Activated T-helper 2 cell treated with anti-CD3 and anti-CD28 coated beads, Interferon-gamma antibody, Interleukin-2, Interleukin-4, amounts not matched to agents 10 μg/mL and 5 μg/mL and 100 μg/mL, durations not matched to agents 14 hours and 24 hours and 36 hours (primary cell): Measurements from ENCODE around the gene ROBO2. TPM values are rescaled to one million over a fixed set of nuclear protein-coding genes. Genes with fewer than 3 reads are reported as not detected.

Experiments
- DNase-seq: peaks from one replicate; pipeline ENCODE4 v3.0.0; 2021; ENCODE audit warnings: low spot score
- H3K27ac Mint-ChIP-seq: one replicate; pipeline ENCODE4 v1.8.0; 2021; ENCODE audit warnings: mixed read lengths
- H3K27me3 Mint-ChIP-seq: one replicate; pipeline ENCODE4 v1.8.0; 2021; ENCODE audit warnings: low read depth, mixed read lengths
- H3K36me3 Mint-ChIP-seq: one replicate; pipeline ENCODE4 v1.8.0; 2021; ENCODE audit warnings: low read depth, mixed read lengths
- H3K4me1 Mint-ChIP-seq: one replicate; pipeline ENCODE4 v1.8.0; 2021; ENCODE audit warnings: low read depth, mixed read lengths
- H3K4me3 Mint-ChIP-seq: one replicate; pipeline ENCODE4 v1.8.0; 2021; ENCODE audit warnings: low read depth, mild to moderate bottlenecking, moderate library complexity, mixed read lengths
- H3K9me3 Mint-ChIP-seq: one replicate; pipeline ENCODE4 v1.8.0; 2021; ENCODE audit warnings: mixed read lengths
- intact Hi-C: fragments of 100-400 bp; cut with micrococcal nuclease; formaldehyde crosslinking; loops from one replicate; pipeline ENCODE4 v1.15.1; 2023
- total RNA-seq: library from RNA; stranded (reverse); gene quantifications from 2 replicates; pipeline ENCODE4 v1.2.3, GENCODE V29; 2022

Gene ROBO2
- total RNA-seq, 1 donor from 2014 or later: not detected

GRCh38 chr3:77189258-77189657 lies 149.4 kb downstream of the ROBO2 start:
- Mint-ChIP-seq H3K27ac (no peak overlapping the region), H3K4me3 (no peak overlapping the region), H3K27me3 (no peaks in the 10 kb centered on the region), H3K36me3 (no peaks in the 10 kb centered on the region), H3K4me1 (no peaks in the 10 kb centered on the region), H3K9me3 (peaks cover 8% of the 10 kb centered on the region)
- DNase-seq: no peak
- intact Hi-C loops: no loop called here

- H3K4me1 Mint-ChIP-seq: no peaks in the 10 kb centered on the region
- no peaks in the 10 kb centered on the region for H3K27me3 Mint-ChIP-seq
- DNase-seq: no peak
- intact Hi-C loops: no loop called here
- peaks cover 8% of the 10 kb centered on the region for H3K9me3 Mint-ChIP-seq
- no peak overlapping the region for H3K4me3 Mint-ChIP-seq
- no peaks in the 10 kb centered on the region for H3K36me3 Mint-ChIP-seq
- no peak overlapping the region for H3K27ac Mint-ChIP-seq
Observed at GRCh38 chr3:77189684-77190083, 149.8 kb downstream of the ROBO2 start.

- H3K4me3 Mint-ChIP-seq: no peak overlapping the region
- peaks cover 3% of the 10 kb centered on the region for H3K9me3 Mint-ChIP-seq
- H3K36me3 Mint-ChIP-seq: no peaks in the 10 kb centered on the region
- intact Hi-C loops: no loop called here
- no peaks in the 10 kb centered on the region for H3K4me1 Mint-ChIP-seq
- no peak overlapping the region for H3K27ac Mint-ChIP-seq
- no peak for DNase-seq
- H3K27me3 Mint-ChIP-seq: no peaks in the 10 kb centered on the region
Observed at GRCh38 chr3:77190374-77190773, 150.5 kb downstream of the ROBO2 start.

GRCh38 chr3:77191014-77191413 lies 151.1 kb downstream of the ROBO2 start:
- intact Hi-C loops: no loop called here
- H3K4me3 Mint-ChIP-seq: no peak overlapping the region
- no peaks in the 10 kb centered on the region for H3K4me1 Mint-ChIP-seq
- no peak overlapping the region for H3K27ac Mint-ChIP-seq
- H3K9me3 Mint-ChIP-seq: peaks cover 3% of the 10 kb centered on the region
- DNase-seq: no peak
- H3K27me3 Mint-ChIP-seq: no peaks in the 10 kb centered on the region
- no peaks in the 10 kb centered on the region for H3K36me3 Mint-ChIP-seq

- H3K9me3 Mint-ChIP-seq: peaks cover 3% of the 10 kb centered on the region
- H3K4me3 Mint-ChIP-seq: no peak overlapping the region
- no peaks in the 10 kb centered on the region for H3K27me3 Mint-ChIP-seq
- intact Hi-C loops: no loop called here
- no peaks in the 10 kb centered on the region for H3K36me3 Mint-ChIP-seq
- H3K27ac Mint-ChIP-seq: no peak overlapping the region
- no peaks in the 10 kb centered on the region for H3K4me1 Mint-ChIP-seq
- DNase-seq: no peak
Observed at GRCh38 chr3:77191640-77192039, 151.7 kb downstream of the ROBO2 start.

GRCh38 chr3:77195766-77196545 lies 156.1 kb downstream of the ROBO2 start:
- no peak for DNase-seq
- Mint-ChIP-seq H3K4me3 (no peak overlapping the region), H3K27ac (no peak overlapping the region), H3K36me3 (no peaks in the 10 kb centered on the region), H3K4me1 (no peaks in the 10 kb centered on the region), H3K9me3 (peaks cover 9% of the 10 kb centered on the region), H3K27me3 (no peaks in the 10 kb centered on the region)
- intact Hi-C loops: no loop called here

- intact Hi-C loops: no loop called here
- DNase-seq: no peak
- H3K36me3 Mint-ChIP-seq: no peaks in the 10 kb centered on the region
- peaks cover 9% of the 10 kb centered on the region for H3K9me3 Mint-ChIP-seq
- H3K27me3 Mint-ChIP-seq: no peaks in the 10 kb centered on the region
- H3K4me3 Mint-ChIP-seq: no peak overlapping the region
- H3K4me1 Mint-ChIP-seq: no peaks in the 10 kb centered on the region
- no peak overlapping the region for H3K27ac Mint-ChIP-seq
Observed at GRCh38 chr3:77197408-77197807, 157.5 kb downstream of the ROBO2 start.

GRCh38 chr3:77203851-77204250 lies 164.0 kb downstream of the ROBO2 start:
- no peak overlapping the region for H3K27ac Mint-ChIP-seq
- intact Hi-C loops: no loop called here
- no peaks in the 10 kb centered on the region for H3K9me3 Mint-ChIP-seq
- no peak for DNase-seq
- H3K4me1 Mint-ChIP-seq: no peaks in the 10 kb centered on the region
- no peaks in the 10 kb centered on the region for H3K27me3 Mint-ChIP-seq
- H3K36me3 Mint-ChIP-seq: no peaks in the 10 kb centered on the region
- H3K4me3 Mint-ChIP-seq: no peak overlapping the region

GRCh38 chr3:77204788-77205187 lies 164.9 kb downstream of the ROBO2 start:
- H3K36me3 Mint-ChIP-seq: no peaks in the 10 kb centered on the region
- H3K27ac Mint-ChIP-seq: no peak overlapping the region
- no peaks in the 10 kb centered on the region for H3K27me3 Mint-ChIP-seq
- DNase-seq: no peak
- H3K4me3 Mint-ChIP-seq: no peak overlapping the region
- no peaks in the 10 kb centered on the region for H3K4me1 Mint-ChIP-seq
- no peaks in the 10 kb centered on the region for H3K9me3 Mint-ChIP-seq
- intact Hi-C loops: no loop called here

GRCh38 chr3:77207753-77208152 lies 167.9 kb downstream of the ROBO2 start:
- no peaks in the 10 kb centered on the region for H3K9me3 Mint-ChIP-seq
- H3K4me1 Mint-ChIP-seq: no peaks in the 10 kb centered on the region
- H3K27me3 Mint-ChIP-seq: no peaks in the 10 kb centered on the region
- no peak overlapping the region for H3K27ac Mint-ChIP-seq
- intact Hi-C loops: no loop called here
- H3K4me3 Mint-ChIP-seq: no peak overlapping the region
- no peaks in the 10 kb centered on the region for H3K36me3 Mint-ChIP-seq
- no peak for DNase-seq

GRCh38 chr3:77222701-77223100 lies 182.8 kb downstream of the ROBO2 start:
- Mint-ChIP-seq H3K4me1 (no peaks in the 10 kb centered on the region), H3K27ac (no peak overlapping the region), H3K9me3 (peaks cover 12% of the 10 kb centered on the region), H3K4me3 (no peak overlapping the region), H3K36me3 (no peaks in the 10 kb centered on the region), H3K27me3 (no peaks in the 10 kb centered on the region)
- intact Hi-C loops: no loop called here
- no peak for DNase-seq

- intact Hi-C loops: no loop called here
- no peak overlapping the region for H3K27ac Mint-ChIP-seq
- DNase-seq: no peak
- no peak overlapping the region for H3K4me3 Mint-ChIP-seq
- H3K9me3 Mint-ChIP-seq: peaks cover 10% of the 10 kb centered on the region
- H3K27me3 Mint-ChIP-seq: no peaks in the 10 kb centered on the region
- no peaks in the 10 kb centered on the region for H3K4me1 Mint-ChIP-seq
- H3K36me3 Mint-ChIP-seq: no peaks in the 10 kb centered on the region
Observed at GRCh38 chr3:77227567-77227966, 187.7 kb downstream of the ROBO2 start.

- Mint-ChIP-seq H3K4me1 (no peaks in the 10 kb centered on the region), H3K4me3 (no peak overlapping the region), H3K27ac (no peak overlapping the region), H3K9me3 (peaks cover 9% of the 10 kb centered on the region), H3K36me3 (no peaks in the 10 kb centered on the region), H3K27me3 (no peaks in the 10 kb centered on the region)
- no peak for DNase-seq
- intact Hi-C loops: no loop called here
Observed at GRCh38 chr3:77232557-77232956, 192.7 kb downstream of the ROBO2 start.

GRCh38 chr3:77234004-77234403 lies 194.1 kb downstream of the ROBO2 start:
- no peak for DNase-seq
- H3K4me3 Mint-ChIP-seq: no peak overlapping the region
- H3K36me3 Mint-ChIP-seq: no peaks in the 10 kb centered on the region
- H3K27ac Mint-ChIP-seq: no peak overlapping the region
- H3K9me3 Mint-ChIP-seq: peaks cover 18% of the 10 kb centered on the region
- no peaks in the 10 kb centered on the region for H3K27me3 Mint-ChIP-seq
- intact Hi-C loops: no loop called here
- no peaks in the 10 kb centered on the region for H3K4me1 Mint-ChIP-seq
